Neural cell (in vitro differentiated cells): ENCODE results near the gene ARHGAP4. TPM values are rescaled to one million over a fixed set of nuclear protein-coding genes. Genes with fewer than 3 reads are reported as not detected.
A peak's percentile ranks its signal among the peaks of the same experiment; 100 is the strongest.

ENCODE experiments used
- H2AFZ ChIP-seq: fragments of 200-600, 300-800 bp; sonication (generic), shearing (Covaris generic); 2 replicates; pipeline ENCODE4 v1.6.0; 2014; ENCODE audit warnings: low read depth, mild to moderate bottlenecking, antibody characterized with exemption, low read length, moderate library complexity
- H3F3A ChIP-seq: fragments of 200-600 bp; shearing (Covaris generic); 2 replicates; pipeline ENCODE4 v1.6.1; 2016; ENCODE audit warnings: mild to moderate bottlenecking, moderate library complexity, mixed read lengths, antibody characterized with exemption, low read length; ENCODE audit not compliant: insufficient read depth, poor library complexity, severe bottlenecking
- H3K27ac ChIP-seq: fragments of 200-600, 300-800 bp; sonication (generic), shearing (Covaris generic); 2 replicates; pipeline ENCODE4 v1.5.1; 2014; ENCODE audit warnings: mild to moderate bottlenecking, low read length, moderate library complexity
- H3K27me3 ChIP-seq: fragments of 300-800, 200-600 bp; sonication (generic), shearing (Covaris generic); 2 replicates; pipeline ENCODE4 v1.6.0; 2014; ENCODE audit warnings: mild to moderate bottlenecking, low read depth, low read length, moderate library complexity; ENCODE audit not compliant: insufficient read depth
- H3K36me3 ChIP-seq: fragments of 300-800, 200-600 bp; sonication (generic), shearing (Covaris generic); 2 replicates; pipeline ENCODE4 v1.5.1; 2014; ENCODE audit warnings: mild to moderate bottlenecking, antibody characterized with exemption, low read length, moderate library complexity; ENCODE audit not compliant: insufficient read depth
- H3K4me2 ChIP-seq: fragments of 300-800, 200-600 bp; sonication (generic), shearing (Covaris generic); 2 replicates; pipeline ENCODE4 v1.6.0; 2014; ENCODE audit warnings: mild to moderate bottlenecking, low read length
- H3K4me3 ChIP-seq: fragments of 300-800, 200-600 bp; sonication (generic), shearing (Covaris generic); 2 replicates; pipeline ENCODE4 v1.5.1; 2014; ENCODE audit warnings: mild to moderate bottlenecking, low read length, moderate library complexity
- H3K79me2 ChIP-seq: fragments of 200-600 bp; shearing (Covaris generic); replicated peaks from 2 replicates; pipeline ENCODE4 v1.6.0; 2014; ENCODE audit warnings: mild to moderate bottlenecking, low read length, moderate library complexity; ENCODE audit not compliant: insufficient read depth
- H3K9ac ChIP-seq: fragments of 300-800, 200-600 bp; sonication (generic), shearing (Covaris generic); 2 replicates; pipeline ENCODE4 v1.6.1; 2016; ENCODE audit warnings: mild to moderate bottlenecking, low read length, mixed read lengths
- H3K9me2 ChIP-seq: fragments of 200-600 bp; shearing (Covaris generic); 2 replicates; pipeline ENCODE4 v1.6.1; 2016; ENCODE audit warnings: mild to moderate bottlenecking, low read length, mixed read lengths; ENCODE audit not compliant: insufficient read depth
- H3K9me3 ChIP-seq: fragments of 200-600, 300-800 bp; sonication (generic), shearing (Covaris generic); 2 replicates; pipeline ENCODE4 v1.6.1; 2016; ENCODE audit warnings: mild to moderate bottlenecking, mixed run types, low read length, moderate library complexity, mixed read lengths
- H4K20me1 ChIP-seq: fragments of 200-600 bp; shearing (Covaris generic); 2 replicates; pipeline ENCODE4 v1.6.1; 2016; ENCODE audit warnings: mild to moderate bottlenecking, mixed run types; ENCODE audit not compliant: insufficient read depth
- CTCF ChIP-seq: fragments of 450-650 bp; IDR thresholded peaks from 2 replicates; pipeline ENCODE4 v1.5.1; 2014; ENCODE audit warnings: antibody characterized with exemption, mild to moderate bottlenecking, moderate library complexity; ENCODE audit not compliant: poor library complexity, severe bottlenecking
- EP300 ChIP-seq: fragments of 450-650 bp; conservative IDR thresholded peaks from 2 replicates; pipeline ENCODE4 v1.6.1; 2014; ENCODE audit warnings: antibody characterized with exemption, mild to moderate bottlenecking, moderate library complexity; ENCODE audit not compliant: poor library complexity, severe bottlenecking
- EZH2 ChIP-seq: fragments of 200-600, 300-800 bp; shearing (Covaris generic), sonication (generic); IDR thresholded peaks from 2 replicates; pipeline ENCODE4 v1.6.1; 2014; ENCODE audit warnings: antibody characterized with exemption, low read length, borderline replicate concordance, mild to moderate bottlenecking; ENCODE audit not compliant: insufficient read depth, poor library complexity, severe bottlenecking
- MXI1 ChIP-seq: fragments of 450-650 bp; conservative IDR thresholded peaks from 2 replicates; pipeline ENCODE4 v1.6.1; 2014; ENCODE audit warnings: antibody characterized with exemption, mild to moderate bottlenecking; ENCODE audit not compliant: poor library complexity, severe bottlenecking
- POLR2AphosphoS5 ChIP-seq: IDR thresholded peaks from 2 replicates; pipeline ENCODE4 v1.6.1; 2012
- RAD21 ChIP-seq: fragments of 450-650 bp; conservative IDR thresholded peaks from 2 replicates; pipeline ENCODE4 v1.6.1; 2014; ENCODE audit warnings: antibody characterized with exemption, mild to moderate bottlenecking, moderate library complexity
- REST ChIP-seq: IDR thresholded peaks from 2 replicates; pipeline ENCODE4 v1.6.1; 2012; ENCODE audit warnings: borderline replicate concordance
- SMC3 ChIP-seq: fragments of 450-650 bp; conservative IDR thresholded peaks from 2 replicates; pipeline ENCODE4 v1.6.1; 2014; ENCODE audit warnings: antibody characterized with exemption, mild to moderate bottlenecking, moderate library complexity; ENCODE audit not compliant: poor library complexity
- TAF1 ChIP-seq: IDR thresholded peaks from 2 replicates; pipeline ENCODE4 v1.6.1; 2012; ENCODE audit warnings: low read depth
- polyA plus RNA-seq: library from polyadenylated mRNA; depleted of rRNA; stranded (reverse); fragments of >200 nt; gene quantifications from 2 replicates; pipeline ENCODE4 v1.2.3, GENCODE V29; 2014

ARHGAP4 gene
- polyA plus RNA-seq, 1 donor from 2014 or later: 11.2 TPM

- TF ChIP-seq EP300: no peak
- TF ChIP-seq RAD21: no peak
- TF ChIP-seq TAF1: no peak
- TF ChIP-seq POLR2AphosphoS5: no peak
Measured at GRCh38 chrX:153870791-153871360, 55.2 kb downstream of the ARHGAP4 start (continued).

GRCh38 chrX:153870288-153870690 is 55.8 kb downstream of the ARHGAP4 start:
- H2AFZ ChIP-seq: no peak overlapping the region
- no peak overlapping the region for H3K4me2 ChIP-seq
- peak overlapping the region; percentile 44 for H3K9ac ChIP-seq
- H3K4me3 ChIP-seq: peak overlapping the region; percentile 39
- H3K27ac ChIP-seq: peak overlapping the region; percentile 91
- H3K36me3 ChIP-seq: no peaks in the 10 kb centered on the region
- H3K27me3 ChIP-seq: no peaks in the 10 kb centered on the region
- no peaks in the 10 kb centered on the region for H3F3A ChIP-seq
- no peaks in the 10 kb centered on the region for H3K9me2 ChIP-seq
- H3K79me2 ChIP-seq: peaks cover 22% of the 10 kb centered on the region
- no peaks in the 10 kb centered on the region for H3K9me3 ChIP-seq
- TF ChIP-seq EP300: no peak
- peak; percentile 4 for TF ChIP-seq POLR2AphosphoS5
- no peak for TF ChIP-seq REST
- no peaks in the 10 kb centered on the region for H4K20me1 ChIP-seq

- no peaks in the 10 kb centered on the region for H3F3A ChIP-seq
- H3K9ac ChIP-seq: no peak overlapping the region
- no peaks in the 10 kb centered on the region for H4K20me1 ChIP-seq
- H3K9me3 ChIP-seq: no peaks in the 10 kb centered on the region
- no peaks in the 10 kb centered on the region for H3K36me3 ChIP-seq
- no peaks in the 10 kb centered on the region for H3K9me2 ChIP-seq
- no peak overlapping the region for H3K4me2 ChIP-seq
- H3K79me2 ChIP-seq: peaks cover 16% of the 10 kb centered on the region
- TF ChIP-seq CTCF: no peak
- TF ChIP-seq REST: no peak
- TF ChIP-seq RAD21: no peak
- TF ChIP-seq EZH2: no peak
- TF ChIP-seq EP300: no peak
- TF ChIP-seq SMC3: no peak
- TF ChIP-seq TAF1: no peak
- TF ChIP-seq MXI1: no peak
- TF ChIP-seq POLR2AphosphoS5: no peak
- H3K27ac ChIP-seq: no peak overlapping the region
- no peak overlapping the region for H2AFZ ChIP-seq
- H3K4me3 ChIP-seq: no peak overlapping the region
- H3K27me3 ChIP-seq: no peaks in the 10 kb centered on the region
Measured at GRCh38 chrX:153869473-153870287, 56.4 kb downstream of the ARHGAP4 start.
